GM18507 (cell line): Measurements from ENCODE around the gene DR1.
"Not testable (repeated sequence)": the region's sequence is repeated elsewhere in the genome, so short reads cannot be mapped to it uniquely, and the experiment has no call there.

ENCODE experiments used
- DNase-seq: peaks from one replicate; pipeline ENCODE4 v3.0.0; 2011; ENCODE audit warnings: low read depth; ENCODE audit not compliant: insufficient read length; ENCODE audit errors: extremely low spot score
- FAIRE-seq: peaks from 2 replicates; lab custom pipeline; 2011; peaks lifted over from hg19 to GRCh38; lab: Jason Lieb, UNC

Gene DR1

DNA sequence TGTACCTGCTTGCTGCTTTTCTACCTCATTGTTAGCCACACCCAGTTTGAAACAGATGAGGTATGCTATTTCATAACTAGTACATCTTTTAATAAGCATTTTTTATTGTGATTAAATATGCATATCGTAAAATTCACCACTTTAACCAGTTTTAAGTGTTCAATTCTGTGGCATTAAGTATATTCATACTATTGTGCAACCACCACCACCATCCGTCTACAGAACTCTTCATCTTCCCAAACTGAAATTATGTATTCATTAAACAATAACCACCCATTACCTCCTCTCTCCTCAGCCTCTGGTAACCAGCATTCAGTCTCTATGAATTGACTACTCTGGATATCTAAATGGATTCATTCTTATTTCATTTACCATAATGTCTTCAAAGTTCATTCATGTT, 20.1 kb downstream of the DR1 start:
- no peak for FAIRE-seq
- no peak for DNase-seq

- no peak for FAIRE-seq
- DNase-seq, result no peak
Measured at GRCh38 chr1:93369734-93370133, 24.0 kb downstream of the DR1 start.

DNA sequence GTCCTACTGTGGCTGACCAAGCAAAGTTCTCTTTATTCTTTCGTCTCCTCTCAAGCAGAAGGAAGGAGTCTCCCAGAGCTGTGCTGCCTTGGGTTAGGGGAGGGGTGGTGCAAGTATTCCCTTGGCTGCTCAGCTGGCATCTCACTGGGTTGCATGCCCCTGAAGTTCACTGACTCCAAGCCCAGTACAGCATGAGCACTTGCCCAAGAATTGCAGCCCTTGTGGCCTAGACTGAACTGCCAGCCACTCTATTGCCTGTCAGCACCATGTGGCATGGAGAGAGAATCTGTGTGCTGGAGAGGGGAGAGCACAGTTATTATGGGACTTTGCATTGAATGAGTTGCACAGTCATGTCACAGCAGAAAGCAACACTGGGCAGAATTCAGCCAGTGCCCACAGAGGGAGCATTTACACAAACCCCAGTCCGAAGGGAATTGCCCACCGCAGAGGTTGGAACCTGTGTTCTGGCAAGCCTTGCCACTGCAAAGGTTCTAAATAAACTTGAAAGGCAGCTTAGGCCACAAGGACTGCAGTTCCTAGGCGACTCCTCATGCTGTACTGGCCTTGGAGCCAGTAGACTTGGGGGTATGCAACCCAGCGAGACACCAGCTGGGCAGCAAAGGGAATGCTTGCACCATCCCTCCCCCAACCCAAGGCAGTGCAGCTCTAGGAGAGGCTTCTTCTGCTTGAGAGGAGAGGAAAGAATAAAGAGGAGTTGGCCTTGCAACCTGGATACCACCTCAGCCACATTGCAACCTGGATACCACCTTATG, 28.8 kb downstream of the DR1 start:
- no peak for FAIRE-seq
- DNase-seq, result no peak

- DNase-seq (no peak), FAIRE-seq (no peak)
Measured at GRCh38 chr1:93384656-93385055, 38.9 kb downstream of the DR1 start.

DNA sequence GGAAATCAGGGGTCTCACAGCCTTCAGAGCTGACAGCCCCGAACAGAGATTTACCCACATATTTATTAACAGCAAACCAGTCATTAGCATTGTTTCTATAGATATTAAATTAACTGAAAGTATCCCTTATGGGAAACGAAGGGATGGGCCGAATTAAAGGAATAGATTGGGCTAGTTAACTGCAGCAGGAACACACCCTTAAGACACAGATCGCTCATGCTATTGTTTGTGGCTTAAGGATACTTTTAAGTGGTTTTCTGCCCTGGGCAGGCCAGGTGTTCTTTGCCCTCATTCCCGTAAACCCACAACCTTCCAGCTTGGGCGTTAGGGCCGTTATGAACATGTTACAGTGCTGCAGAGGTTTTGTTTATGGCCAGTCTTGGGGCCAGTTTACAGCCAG, 40.6 kb downstream of the DR1 start:
- not testable (repeated sequence) for FAIRE-seq

DNA sequence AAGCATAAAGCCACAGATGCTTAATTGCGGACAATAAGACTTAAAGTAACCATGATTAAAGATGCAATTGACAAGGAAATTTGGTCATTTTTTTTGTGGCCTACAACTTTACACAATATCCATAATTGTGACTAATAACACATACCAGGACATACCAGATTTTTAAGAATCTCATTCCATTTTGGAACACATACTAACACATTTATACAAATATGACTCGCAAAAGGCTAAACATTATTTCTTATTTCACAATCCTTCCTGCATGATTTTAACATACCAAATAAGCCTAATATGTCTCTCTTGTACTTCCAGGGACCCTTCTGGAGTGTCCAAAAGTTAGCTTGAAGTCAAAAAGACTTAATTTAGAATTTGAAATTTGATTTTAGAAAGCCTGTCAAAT, 48.8 kb downstream of the DR1 start:
- FAIRE-seq (no peak), DNase-seq (no peak)

More for the DNA sequence above, 40.6 kb downstream of the DR1 start:
- DNase-seq, result not testable (repeated sequence)

DNA sequence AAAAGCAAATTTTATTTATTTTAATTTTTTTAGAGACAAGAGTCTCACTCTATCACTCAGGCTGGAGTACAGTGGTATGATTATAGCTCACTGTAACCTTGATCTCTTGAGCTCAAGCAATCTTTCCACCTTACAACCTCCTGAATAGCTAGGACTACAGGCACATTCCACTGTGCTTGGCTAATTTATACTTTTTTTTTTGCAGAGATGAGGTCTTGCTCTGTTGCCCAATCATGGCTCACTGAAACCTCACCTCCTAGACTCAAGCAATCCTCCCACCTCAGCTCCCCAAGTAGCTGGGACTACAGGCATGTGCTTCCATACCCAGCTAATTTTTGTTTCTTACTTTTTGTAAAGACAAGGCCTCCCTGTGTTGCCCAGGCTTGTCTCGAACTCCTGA, 49.5 kb downstream of the DR1 start:
- FAIRE-seq, result no peak
- no peak for DNase-seq

GRCh38 chr1:93399781-93400180, 54.1 kb downstream of the DR1 start:
- FAIRE-seq (no peak), DNase-seq (no peak)

DNA sequence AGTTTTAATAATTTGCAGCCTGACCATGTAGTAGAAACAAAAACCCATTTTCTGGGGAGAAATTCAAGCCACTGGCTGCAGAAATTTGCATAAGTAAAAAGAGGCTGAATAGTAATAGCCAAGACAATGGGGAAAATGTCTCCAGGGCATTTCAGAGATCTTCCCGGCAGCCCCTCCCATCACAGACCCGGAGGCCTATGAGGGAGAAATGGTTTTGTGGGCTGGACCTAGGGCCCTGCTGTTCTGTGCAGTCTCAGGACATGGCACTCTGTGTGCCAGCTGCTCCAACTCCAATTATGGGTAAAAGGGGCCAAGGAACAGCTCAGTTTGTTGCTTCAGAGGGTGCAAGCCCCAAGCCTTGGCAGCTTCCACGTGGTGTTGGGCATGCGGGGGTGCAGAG, 62.5 kb downstream of the DR1 start:
- DNase-seq (no peak), FAIRE-seq (no peak)

DNA sequence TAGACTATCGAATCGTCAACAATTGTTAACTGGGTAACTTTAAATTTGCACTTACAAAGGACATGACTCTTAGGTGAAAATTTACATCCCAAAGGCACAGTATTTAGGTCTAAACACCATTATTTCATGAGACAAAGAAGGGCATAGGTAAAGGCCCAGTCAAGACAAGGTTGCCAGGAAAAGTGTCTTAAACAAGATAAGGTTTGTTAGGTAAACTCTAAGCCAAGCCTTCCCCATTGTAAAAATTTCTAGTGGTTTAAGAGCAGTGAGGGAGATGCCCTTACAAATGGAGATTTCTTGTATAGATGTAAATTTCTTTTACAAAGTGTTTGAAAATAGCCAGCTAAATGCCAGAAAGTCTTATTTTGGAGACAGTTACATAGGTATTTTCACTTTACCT, 65.3 kb downstream of the DR1 start:
- DNase-seq, result no peak
- FAIRE-seq, result no peak

GRCh38 chr1:93414749-93415148, 69.0 kb downstream of the DR1 start:
- no peak for DNase-seq
- FAIRE-seq, result peak; percentile 46

- FAIRE-seq, result no peak
- DNase-seq, result no peak
Measured at GRCh38 chr1:93415296-93415695, 69.6 kb downstream of the DR1 start.

DNA sequence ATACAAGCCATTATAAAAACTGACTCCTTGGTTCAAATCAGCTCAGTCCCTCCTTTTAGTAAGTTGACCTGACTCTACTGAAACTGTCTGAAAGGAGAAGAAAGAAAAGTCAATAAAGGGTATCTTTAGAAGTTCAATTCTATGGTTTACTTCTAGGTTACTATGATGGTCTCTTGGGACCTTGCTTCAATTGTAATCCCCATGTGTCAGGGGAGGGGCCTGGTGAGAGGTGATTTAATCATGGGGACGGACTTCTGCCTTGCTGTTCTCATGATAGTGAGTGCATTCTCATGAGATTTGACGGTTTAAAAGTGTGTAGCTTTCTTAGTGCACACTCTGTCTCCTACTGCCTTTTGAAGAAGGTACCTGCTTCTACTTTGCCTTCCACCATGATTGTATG, 70.5 kb downstream of the DR1 start:
- FAIRE-seq, result no peak

More for the DNA sequence above, 70.5 kb downstream of the DR1 start:
- DNase-seq, result no peak
